Femur (tissue), 1 donor: Measurements from ENCODE around the gene NXPE3.
A peak's percentile ranks its signal among the peaks of the same experiment; 100 is the strongest.

Source experiments
- DNase-seq: peaks from one replicate; pipeline ENCODE4 v3.0.0-alpha.2; 2017

Gene NXPE3

DNA sequence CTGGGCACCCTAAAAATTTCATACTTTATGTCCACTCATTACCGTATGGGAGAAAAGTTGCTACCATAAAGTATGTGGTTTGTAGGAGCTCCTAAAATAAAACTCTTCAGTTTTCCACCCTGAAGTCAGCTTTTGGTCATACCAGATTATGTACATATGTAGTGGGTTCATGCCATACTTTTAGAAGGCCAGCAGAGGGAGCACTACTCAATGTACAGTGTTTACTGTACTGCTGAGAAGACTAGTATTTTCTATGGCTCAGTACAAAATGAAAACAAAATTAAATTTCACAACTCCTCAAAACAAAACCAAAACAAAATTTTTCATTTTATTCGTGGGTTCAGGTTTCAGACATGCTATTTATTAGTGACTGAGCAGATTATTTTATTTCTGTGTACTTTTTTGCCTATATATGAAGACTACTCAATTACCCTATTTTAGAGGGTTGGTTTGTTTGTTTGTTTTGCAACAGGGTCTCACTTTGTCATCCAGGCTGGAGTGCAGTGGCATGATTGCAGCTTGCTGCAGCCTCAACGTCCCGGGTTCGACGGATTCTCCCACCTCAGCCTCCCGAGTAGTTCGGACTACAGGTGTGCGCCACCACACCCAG is 24.3 kb downstream of the NXPE3 start:
- DNase-seq, result peak; percentile 39

DNA sequence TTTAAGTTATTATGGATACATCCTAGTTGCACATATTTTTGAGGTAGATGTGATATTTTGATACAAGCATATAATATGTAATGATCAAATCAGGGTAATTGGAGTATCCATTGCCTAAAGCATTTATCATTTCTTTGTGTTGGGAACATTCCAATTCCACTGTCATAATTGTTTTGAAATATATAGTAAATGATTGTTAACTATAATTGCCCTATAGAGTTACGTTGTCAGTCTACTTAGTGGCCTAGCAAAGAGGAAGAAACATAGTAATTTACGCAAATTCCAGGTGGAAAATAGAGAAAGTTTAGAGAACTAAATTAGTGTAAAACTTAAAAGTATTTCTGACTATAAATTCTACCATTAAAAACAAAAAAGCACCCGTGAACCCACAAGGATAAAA is 24.9 kb downstream of the NXPE3 start:
- no peak for DNase-seq

GRCh38 chr3:101806491-101806890 is 27.5 kb downstream of the NXPE3 start:
- no peak for DNase-seq

DNA sequence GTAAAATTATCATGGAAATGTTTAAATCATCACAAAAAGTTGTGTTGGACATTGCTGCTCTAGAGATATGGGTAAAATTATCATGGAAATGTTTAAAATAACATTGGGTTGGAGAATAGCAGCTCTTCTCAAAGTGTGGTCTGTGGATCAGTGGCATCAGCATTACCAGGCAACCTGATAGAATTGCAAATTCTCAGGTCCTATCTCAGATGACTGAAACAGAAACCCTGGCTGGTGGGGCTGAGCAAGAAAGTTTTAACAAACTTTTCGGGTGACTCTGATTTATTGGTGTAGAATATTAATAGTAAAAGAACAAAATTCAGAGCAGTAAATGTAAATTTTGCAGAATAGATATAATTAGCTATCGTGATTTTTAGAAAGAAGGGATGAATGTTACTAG is 28.9 kb downstream of the NXPE3 start:
- no peak for DNase-seq

DNA sequence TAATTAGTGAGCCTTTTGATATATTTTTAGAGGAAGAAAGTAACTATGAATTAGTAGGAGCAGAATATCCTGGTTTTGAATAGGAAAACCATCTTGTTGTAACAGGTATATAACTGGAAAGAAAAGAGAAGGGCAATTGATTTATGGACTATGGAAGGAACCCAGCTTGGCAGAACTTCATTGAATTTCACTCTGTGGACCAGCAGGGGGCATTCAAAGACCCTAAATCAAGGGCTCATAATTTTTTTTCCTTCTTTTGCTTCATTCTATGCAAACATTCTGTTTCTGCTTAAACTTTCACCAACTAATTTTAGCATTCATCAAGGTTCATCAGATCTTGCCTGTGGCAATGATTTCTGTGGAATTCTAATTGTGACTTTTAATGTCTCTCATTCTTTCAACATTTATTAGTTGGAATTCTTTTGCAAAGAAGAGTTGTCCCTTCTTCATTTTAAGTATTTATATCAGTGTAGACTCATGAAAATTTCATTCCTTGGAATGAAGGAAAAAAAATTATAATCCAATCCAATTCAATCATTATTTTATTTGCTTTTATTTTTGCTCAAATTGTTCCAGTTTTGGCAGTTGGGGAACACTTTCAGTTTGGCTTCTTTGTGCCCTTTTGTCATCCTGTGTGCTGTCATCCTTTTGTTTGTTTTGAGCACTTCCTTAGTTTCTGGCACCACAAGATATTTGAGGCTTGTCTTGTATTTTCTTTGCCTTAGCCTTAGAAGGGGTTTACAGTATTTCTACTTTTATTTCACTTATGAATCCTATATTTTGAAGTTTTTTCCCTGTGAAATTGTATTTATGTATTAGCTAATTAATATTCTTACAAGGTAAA is 30.4 kb downstream of the NXPE3 start:
- DNase-seq, result no peak

GRCh38 chr3:101810022-101810418 is 31.0 kb downstream of the NXPE3 start:
- no peak for DNase-seq

- no peak for DNase-seq
Observed at GRCh38 chr3:101811875-101812274, 32.9 kb downstream of the NXPE3 start.

- DNase-seq, result no peak
Observed at GRCh38 chr3:101812895-101813294, 33.9 kb downstream of the NXPE3 start.

GRCh38 chr3:101813817-101814440 is 34.9 kb downstream of the NXPE3 start:
- DNase-seq, result no peak

- no peak for DNase-seq
Observed at GRCh38 chr3:101814835-101815234, 35.8 kb downstream of the NXPE3 start.

DNA sequence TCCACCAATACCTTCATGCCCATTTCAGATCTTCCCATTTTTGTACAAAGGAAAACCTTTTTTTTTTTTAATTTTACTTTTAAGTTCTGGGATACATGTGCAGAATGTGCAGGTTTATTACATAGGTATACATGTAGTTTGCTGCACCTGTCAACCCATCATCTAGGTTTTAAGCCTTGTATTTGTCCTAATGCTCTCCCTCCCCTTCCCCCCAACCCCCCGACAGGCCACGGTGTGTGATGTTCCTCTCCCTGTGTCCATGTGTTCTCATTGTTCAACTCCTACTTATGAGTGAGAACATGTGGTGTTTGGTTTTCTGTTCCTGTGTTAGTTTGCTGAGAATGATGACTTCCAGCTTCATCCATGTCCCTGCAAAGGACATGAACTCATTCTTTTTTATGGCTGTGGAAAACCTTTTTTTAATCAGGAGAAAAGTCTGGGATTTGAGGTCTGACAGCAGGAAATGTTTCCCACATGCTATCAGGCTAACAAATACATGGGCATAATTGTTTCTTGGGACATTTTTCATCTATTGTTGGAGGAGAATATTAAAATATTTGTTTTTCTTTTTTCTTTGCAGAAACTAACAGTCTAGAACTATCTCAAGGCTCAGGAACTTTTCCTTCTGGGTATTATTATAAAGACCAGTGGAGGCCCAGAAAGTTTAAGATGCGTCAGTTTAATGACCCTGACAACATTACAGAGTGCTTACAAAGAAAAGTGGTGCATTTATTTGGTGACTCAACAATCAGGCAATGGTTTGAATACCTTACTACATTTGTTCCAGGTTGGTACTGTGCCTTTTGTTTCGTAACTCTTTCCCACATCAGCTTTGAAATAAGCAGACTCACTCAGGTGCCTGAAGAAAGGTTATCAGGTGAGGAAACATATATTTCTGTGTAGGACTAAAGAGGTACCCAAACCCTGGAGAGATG is 37.5 kb downstream of the NXPE3 start:
- DNase-seq, result no peak

DNA sequence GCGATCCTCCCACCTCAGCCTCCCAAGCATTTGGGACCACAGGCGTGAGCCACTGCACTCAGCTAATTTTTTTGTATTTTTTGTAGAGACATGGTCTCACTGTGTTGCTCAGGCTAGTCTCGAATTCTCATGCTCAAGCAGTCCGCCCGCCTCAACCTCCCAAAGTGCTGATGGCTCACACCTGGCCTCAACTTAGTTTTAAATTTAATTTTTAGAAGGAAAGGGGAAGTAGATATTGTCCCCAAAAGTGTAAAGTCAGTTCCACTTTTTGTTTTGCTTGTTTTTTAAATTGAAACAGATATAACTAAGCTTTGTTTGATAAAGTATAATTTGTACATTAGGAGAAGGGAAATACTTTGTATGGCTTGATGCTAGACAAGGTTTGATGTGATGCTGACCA is 39.0 kb downstream of the NXPE3 start:
- DNase-seq, result no peak

DNA sequence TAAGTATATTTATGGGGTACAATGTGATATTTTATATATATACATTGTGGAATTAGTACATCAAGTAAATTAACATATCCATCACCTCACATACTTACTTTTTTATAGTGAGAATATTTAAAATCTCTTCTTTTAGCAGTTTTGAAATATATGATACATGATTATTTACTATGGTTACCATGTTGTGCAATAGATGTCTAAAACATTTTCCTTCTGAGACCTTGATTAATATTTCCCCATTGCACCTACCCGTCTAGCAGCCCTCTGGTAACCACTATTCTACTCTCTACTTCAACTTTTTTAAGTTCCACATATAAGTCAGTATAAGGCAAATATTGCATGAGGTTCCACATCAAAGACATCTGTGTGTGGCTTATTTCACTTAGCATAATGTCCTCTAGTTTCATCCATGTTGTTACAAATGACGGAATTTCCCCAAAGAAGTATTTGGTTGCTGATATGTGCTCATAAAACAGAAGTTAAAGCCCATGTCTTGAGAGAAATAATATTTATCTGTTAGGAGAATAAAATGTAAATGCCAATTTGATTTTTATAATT is 40.7 kb downstream of the NXPE3 start:
- DNase-seq, result no peak

GRCh38 chr3:101821503-101821902 is 42.5 kb downstream of the NXPE3 start:
- no peak for DNase-seq

- no peak for DNase-seq
Observed at GRCh38 chr3:101823525-101823924, 44.5 kb downstream of the NXPE3 start.

- no peak for DNase-seq
Observed at GRCh38 chr3:101824702-101825101, 45.7 kb downstream of the NXPE3 start.

- no peak for DNase-seq
Observed at GRCh38 chr3:101825904-101826445, 47.0 kb downstream of the NXPE3 start.

DNA sequence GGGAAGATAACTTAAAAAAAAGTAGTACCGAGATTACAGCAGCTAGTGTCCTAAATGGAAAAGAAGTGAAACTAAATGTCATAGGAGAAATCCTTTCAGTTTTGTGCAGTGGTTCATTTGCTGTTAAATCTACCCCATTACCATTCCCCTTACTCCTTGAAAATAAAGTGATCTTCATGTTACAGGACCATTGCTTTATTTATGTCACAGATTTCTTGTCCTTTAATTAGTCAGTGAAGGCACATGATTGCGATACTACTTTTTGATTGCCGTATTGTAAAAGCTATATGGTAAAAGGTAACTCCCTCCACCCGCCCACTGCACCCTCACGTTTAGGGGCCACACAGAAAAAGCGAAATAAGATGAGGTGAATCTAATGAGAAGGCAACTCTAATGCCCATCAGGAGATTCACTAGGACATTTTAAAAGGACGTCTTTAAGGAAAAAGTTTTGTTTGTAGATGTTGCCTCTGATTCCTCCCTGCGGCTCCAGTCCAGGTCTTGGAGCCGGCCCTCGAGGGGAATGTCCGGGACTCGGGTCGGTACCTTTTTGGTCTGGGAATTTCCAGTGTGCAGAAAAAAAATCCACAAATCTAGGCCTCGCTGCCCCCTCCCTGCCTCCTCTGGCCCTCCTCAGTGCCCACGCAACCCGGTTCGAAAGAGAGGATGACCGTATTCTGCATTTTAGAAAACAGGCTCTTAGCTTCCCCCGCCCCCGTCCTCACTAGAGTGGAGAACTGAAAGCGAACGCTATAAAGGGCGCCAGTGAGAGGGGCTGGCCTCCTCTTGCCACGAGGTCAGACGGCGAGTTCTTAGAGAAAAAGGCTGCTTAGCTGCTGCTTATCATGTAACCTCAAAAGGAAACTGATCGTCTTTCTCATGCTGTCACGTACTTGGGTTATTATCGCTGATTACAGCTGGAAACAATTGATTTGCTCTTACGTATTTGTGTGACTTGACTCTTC is 48.5 kb downstream of the NXPE3 start:
- DNase-seq, result peak; percentile 89

DNA sequence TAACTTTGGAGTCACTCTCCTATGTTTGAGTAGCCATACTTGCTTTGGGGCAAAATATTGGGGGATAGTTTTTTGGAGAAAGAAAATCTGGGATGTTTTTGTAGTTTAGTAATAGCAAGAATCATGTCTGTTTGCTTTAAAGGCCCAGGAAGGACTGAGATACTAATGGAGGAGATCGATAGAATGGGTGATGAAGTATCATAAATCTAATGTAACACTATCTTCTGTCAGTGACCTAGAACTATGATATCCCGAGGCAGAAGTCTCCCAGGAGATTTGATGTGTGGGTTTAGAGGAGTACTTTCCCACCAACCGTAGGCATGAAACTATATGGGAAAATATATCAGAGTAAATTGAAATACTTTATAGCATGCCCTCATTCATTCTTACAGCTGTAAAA is 49.3 kb downstream of the NXPE3 start:
- no peak for DNase-seq

DNA sequence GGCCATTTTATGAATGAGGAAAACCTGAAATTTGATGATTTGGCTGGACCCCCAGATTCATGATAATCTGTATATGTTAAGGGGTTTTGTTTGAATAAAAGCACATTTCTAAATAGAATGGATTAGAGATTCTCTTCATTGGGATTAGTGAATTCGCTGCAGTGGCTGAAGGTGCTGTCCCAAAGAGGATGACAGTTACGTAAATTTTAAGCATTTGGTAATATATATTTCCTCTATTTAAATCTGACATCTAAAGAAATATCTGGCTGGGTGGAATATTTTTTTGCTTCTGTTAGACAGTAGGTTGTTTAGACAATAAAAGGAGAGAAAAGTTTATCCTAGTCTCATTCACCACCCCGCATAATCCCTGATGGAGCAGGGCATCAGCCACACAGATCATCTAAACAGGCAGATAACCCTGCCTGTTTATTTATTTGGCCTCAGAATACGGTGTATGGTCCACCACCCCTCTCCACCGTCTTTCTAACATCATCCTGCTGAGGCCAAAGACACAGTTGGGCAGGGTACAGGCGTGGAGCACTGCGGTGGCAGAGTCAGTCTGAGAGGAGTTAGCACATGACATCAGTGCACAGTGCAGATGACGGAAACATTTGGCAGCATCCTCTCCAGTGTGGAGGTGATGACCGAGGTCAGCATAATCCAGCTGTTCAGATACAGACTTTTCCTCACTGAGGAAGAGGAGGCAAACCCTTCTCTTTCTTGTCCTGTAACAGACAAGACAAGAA is 49.9 kb downstream of the NXPE3 start:
- DNase-seq, result peak; percentile 73
